ENCODE data around the gene CHSY1.

Gene CHSY1

DNA sequence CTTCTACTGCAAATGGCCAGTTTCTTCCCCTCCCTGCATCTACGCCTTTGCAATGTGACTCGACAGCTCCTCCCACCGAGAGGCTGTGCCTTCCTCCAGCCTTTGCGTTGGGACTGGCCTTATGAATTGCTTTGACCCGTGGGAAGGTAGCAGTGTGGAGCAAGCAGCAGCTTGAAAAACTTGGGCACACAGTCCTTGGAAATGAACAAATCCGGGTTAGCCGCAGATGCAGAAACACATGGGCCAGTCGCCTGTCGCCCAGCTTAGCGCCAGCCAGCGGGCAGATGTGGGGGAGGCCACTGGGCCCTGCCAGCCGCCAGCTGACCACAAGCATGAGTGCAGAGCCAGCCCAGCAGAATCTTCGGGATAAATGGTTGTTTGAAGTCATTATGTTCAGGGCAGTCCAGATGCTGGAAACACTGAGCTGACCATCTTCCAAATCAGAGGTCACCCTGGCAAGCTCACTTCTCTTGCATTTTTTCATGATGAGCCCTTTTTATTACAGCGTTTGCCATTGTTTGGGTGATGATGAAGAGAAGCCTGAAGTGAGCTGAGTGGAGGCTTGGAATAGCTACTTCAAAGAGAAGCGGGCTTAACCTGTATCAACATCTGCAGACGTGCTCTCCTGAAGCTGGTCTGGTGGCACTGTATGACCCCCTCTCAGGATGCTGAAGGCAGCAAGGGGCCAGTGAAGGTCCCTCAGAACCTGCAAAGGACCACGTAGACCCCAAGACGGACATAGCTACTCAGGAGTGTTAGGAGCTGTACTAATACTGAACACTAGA is 15.7 kb upstream of the CHSY1 start:
- no peak for DNase-seq

DNA sequence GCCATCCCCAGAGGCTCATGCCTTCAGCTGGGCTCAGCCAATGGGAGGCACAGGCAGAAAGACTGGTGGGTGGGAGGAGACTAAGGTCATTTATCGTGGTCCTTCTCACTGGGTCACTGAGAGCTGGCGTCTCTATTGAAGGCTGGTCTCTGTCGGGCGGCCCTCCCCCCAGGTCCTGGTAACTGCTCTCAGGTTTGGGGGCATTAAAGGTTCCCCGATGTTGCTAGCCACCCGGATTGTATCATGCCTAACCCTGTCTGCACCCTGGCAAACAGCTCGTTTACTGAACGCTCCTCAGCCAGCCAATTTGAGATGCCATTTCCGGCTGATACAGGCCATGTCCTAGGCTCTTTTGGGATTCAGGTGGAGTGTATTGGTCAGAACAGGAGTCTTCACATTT is 14.9 kb upstream of the CHSY1 start:
- no peak for DNase-seq

DNA sequence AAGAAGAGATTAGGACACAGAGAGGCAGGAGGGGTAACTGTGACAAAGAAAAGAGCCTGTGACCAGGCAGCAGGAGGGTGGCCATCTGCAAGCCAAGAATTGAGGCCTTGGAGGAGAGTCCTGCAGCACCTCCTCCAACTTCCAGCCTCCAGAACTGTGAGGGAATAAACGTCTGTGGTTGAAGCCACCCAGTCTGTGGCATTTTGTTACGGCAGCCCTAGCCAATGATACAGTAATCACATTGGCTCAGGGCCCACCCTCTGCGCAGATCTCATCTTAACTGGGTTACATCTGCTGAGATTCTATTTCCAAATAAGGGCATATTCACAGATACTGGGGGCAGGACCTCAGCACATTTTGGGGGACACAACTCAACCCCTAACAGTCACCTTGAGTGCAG is 14.2 kb upstream of the CHSY1 start:
- no peak for DNase-seq

DNA sequence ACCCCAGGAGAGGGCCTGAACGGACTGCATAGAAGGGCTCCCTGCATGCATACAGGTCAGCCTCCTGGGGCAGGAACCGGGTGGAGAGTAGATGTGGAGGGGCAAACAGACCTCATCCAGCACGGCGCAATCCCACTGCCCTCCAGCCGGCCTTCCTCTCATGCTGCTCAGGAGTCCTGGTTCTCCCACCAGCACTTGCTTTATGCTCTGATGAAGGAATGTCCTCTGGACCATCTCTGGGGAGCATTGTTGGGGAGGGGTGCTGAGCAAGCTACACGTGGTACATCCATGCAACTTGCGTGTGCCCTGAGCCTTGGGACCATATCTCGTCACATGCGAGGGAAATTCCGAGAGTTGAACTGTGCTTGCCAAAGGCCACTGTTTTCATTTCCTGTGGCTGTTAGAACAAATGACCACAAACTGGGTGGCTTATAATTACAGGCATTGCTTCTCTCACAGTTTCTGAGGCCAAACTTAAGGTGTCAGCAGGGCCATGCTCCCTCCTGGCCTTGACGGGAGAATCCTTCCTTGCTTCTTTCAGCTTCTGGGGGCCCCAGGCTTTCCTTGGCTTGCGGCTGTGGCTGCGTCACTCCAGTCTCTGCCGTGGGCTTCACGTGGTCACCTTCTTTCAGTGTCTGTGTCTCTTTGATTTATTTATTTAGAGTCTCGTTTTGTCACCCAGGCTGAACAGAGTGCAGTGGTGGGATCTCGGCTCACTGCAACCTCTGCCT is 13.2 kb upstream of the CHSY1 start:
- no peak for DNase-seq

DNA sequence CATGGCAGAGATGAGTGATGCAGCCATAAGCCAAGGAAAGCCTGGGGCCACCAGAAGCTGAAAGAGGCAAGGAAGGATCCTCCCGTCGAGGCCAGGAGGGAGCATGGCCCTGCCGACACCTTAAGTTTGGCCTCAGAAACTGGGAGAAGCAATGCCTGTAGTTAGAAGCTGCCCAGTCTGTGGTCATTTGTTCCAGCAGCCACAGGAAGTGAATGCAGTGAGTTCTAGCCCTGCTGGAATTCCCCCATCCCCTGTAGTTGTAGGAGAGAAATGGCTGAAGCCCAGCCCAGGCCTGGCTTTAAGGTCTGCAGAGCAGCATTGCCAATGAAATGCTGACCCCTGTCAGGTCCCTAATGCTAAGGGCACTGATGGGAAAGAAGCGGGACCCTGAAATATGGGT is 12.2 kb upstream of the CHSY1 start:
- no peak for DNase-seq

DNA sequence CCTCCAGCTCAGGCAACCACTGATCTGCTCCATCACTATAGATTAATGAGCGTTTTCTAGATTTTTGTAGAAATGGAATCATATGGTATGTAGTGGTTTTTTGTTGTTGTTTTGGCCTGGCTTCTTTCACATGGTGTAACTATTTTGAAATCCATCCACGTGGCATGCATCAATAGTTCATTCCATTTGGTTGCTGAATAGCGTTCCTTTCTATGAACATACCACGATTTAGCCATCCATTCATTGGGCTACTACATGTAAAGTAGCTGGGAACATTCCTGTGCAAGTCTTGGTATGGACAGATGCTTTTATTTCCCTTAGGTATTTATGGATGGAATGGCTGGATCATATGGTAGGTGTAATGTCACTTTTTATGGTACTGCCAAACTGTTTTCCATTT is 10.7 kb upstream of the CHSY1 start:
- DNase-seq = no peak

DNA sequence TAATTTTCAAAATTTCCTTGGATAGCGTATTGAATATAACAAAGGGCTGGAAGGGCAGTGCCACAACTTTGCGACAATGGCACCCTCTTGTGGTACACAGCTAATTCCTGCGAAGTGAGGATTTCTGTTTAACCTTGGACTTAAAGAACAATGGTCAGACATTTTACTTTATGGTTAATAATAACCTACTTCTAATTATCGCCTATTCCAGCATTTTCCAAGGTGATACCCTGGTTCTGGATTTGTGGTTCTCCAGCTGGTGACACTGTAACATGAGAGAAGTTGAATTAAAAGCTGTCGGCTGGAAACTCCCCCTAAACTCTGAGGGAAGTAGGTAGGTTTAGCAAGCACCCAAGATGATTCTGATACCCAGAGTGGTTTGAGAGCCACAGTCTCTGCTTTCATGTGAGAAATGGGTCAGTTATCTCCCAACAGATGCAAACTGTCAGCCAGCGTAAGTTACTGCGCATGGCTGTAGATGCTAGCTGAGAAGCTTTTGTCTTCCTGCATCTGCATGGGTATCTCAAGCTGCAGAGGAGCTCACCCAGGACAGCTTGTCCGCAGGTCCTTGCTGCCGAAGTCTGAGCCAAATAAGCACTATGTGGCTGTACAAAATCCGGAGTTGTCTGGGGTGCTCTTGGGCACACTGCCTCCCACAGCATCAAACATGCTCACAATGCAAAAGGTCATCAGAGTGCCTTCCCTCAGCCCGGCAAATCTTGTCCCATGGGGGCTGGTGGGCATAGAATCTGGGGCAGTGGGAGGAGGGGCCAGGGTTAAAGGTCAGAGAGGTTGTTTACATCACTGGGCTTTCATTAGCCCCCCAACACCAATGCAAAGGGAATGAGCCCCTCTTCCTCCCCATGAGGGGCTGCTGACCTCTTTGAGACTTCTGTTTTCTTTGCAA is 6.6 kb upstream of the CHSY1 start:
- peak; percentile 61 for DNase-seq

DNA sequence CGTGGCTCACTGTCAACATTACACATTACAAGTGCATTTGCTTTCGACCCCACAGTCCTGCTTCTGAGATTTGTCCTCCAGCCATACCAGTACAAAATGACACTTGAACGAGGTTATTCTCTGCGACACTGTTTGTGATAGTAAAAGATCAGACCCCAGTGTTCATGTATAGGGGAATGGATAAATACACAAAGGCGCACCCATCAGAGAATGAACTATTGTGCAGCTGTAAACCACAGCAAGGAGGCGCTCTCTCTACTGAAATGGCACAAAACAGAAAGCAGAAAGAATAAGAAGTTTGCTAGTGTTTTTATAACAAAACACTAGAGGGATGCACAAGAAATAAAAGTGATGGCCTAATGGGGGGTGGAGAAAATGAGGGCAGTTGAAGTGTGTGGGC is 4.9 kb upstream of the CHSY1 start:
- DNase-seq = no peak

DNA sequence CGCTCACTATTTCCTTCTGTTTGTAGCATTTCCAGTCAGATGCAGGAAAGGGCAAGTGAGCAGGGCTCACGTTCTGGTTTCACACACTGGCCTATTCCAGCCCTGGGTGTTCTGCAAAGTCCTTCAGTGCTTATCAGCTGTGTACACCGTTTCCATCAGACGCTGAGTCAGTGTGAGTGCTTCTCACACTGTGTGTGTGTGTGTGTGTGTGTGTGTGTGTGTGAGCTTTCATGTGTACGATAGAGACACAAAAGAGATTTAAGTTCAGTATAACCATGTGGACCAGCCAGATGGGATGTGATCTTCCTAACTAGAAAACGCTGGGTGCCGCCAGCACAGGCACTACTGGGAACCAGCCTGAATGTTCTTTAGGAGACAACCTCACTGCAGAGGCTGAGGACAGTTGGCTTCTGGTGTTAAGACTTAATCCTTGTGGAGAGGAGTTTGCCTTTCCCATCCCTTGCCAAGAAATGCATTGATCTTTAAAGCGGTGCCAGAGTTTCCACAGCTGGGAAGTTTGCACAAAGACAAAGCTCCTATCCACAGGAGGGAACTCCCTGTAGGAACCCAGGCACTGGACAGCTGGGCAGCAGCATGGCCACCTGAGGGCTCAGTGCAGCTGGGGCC is 3.9 kb upstream of the CHSY1 start:
- DNase-seq = no peak

DNA sequence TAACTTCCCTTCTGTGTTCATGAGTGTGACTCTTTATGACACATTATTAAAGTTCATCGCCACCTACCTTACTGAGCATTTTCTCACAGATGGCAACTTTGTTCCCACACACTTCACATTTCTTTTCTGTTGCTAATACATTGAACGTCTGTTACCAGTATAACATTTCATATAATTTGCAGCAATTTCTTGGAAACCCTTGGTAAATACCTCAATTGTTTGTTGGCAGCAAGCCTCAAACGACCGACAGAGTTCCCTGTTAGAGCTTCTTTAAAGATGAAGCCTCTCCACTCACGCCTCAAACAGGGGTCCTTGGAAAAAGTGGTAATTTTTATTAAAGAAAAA is 3.2 kb upstream of the CHSY1 start:
- no peak for DNase-seq

DNA sequence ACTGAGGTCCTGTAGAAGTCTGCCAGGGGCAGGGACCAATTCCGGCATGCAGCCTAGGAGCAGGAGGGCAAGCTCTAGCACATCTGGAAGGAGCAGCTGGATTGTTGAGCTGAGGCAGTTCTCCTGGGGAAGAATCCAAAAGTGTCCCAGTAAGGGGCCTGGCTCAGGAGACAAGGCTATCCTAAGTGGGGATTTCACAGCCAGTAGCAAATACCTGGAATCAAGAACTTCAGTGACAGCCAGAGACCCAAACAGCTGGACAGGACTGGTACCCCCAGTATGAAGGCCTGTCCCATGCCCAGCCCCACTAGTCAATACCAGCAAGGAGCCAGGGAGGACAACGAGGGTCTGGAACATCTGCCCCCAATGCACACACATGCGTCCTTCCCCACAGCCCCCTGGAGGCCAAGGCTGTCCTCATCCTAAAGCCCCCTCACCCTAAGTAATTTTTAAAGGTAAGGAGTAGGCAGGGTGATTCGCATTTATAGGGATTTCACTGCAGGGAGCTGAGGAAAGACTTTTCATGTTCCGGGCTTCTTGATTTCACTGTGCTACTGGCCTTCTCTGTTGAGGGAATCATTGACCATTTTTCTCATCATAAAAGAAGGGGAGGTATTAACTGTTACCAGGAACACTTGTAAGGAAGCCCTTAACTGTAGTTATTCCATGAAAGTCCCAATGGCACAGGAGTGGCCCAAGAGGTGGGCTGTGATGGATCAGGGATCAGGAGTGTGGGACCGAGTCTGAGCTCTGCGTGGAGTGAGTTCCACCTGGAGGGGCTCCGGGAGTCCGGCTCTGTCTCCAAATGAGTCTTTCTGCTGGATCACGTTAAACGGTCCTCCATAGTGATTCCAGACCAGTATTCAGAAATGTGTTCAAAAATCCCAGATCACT is 2.6 kb upstream of the CHSY1 start:
- no peak for DNase-seq

DNA sequence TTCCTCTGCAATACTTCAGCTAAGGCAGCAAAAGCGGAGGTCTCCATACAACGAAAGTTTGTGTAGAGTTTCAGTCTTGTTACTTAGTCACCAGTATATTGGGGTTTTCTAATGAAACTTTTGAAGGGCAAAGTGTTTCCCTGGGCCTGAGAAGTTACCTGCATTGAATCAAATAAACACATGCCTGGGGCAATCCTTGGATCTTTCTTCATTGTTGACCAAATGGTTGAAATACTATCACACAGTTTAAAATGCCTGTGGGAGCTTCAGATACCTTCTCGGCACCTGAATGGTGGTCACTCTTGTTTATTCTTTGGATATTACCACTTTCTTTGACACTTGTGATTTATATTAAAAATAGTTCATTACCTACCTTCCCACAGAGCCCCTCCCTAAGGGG is 988 bp upstream of the CHSY1 start:
- DNase-seq = no peak

DNA sequence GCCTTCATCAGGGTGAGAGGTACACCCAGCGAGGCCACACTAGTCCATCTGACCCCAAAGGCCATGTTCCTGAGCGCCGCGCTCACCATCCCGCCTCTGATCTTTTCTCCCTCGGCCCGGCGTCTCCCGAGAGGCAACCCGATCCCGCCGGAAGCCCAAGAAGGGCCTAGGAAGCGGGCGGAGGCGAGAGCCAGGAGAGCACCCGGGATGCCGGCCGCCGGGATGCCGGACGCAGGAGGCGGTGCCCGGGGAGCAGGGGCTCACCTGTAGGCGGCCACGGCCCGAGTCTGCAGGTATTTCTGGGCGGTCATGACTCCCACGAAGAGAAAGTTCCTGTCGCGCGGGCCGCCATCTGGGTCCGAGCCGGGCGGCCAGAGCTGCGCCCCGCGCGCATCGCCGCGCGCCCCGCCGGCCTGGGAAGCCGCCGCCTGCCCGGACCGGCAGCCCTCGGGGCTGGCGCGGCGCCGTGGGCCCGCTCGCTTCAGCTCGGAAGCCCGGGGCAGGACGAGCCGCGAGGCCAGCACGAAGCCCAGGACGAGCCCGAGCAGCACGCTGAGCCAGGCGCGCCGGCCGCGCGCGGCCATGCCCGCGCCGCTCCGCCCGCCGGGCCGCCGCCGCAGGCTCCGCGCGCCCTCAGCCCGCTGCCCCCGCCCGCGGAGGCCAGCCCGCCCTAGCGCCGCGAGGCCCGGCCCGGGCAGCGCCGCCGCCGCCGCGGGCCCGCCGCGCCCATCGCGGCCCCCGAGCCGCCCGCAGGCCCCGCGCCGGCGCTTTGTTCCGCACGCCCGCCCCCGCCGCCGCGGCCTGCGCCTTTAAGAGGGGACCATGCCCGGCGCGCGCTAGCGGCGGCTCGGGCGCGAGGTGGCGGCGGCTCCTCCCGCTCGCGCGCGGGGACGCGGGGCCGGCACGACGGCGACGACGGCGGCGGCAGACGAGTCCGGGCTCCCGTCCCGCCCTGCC is 697 bp downstream of the CHSY1 start:
- peak; percentile 46 for DNase-seq

DNA sequence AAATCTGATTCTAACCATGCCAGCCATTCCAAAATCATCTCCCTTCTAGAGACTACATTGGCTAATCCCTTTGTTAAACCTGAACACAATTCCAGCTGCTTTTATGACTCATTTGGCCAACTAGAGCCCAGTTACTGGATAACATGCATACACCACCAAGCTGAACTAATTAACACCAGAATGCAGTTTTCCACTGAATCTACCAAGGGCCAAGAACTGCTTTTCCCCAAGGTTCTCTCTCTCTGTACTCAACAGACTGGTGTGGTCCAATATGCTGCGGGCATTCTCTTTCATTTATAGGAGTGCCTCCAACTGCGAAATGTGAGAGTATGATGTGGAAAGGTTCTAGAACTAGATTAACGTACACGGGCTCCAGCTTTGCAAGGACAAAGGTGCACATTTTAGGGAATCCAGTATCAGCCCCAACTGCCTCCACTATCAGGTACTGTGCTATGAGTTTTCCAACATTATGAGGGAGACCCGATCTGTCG is 1.5 kb downstream of the CHSY1 start:
- no peak for DNase-seq

DNA sequence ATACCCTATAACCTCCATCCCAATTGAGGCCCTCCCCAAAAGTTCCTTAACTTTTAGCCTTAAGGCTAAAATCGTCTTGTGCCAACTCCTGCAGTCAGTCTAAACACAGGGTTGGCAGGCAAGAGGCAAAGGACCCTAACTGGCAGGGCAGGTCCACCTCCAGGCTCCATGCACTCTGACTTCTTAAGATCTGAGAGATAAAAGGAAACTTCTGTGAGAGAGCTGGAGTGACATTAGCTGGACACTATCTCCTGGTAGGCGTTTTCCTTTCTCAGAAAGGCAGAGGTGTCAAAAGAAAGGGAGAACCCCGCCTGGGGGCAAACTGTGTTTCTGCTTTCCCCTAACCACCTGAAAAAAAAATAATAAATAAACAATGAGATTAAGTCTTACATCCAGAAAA is 3.6 kb downstream of the CHSY1 start:
- DNase-seq = no peak

DNA sequence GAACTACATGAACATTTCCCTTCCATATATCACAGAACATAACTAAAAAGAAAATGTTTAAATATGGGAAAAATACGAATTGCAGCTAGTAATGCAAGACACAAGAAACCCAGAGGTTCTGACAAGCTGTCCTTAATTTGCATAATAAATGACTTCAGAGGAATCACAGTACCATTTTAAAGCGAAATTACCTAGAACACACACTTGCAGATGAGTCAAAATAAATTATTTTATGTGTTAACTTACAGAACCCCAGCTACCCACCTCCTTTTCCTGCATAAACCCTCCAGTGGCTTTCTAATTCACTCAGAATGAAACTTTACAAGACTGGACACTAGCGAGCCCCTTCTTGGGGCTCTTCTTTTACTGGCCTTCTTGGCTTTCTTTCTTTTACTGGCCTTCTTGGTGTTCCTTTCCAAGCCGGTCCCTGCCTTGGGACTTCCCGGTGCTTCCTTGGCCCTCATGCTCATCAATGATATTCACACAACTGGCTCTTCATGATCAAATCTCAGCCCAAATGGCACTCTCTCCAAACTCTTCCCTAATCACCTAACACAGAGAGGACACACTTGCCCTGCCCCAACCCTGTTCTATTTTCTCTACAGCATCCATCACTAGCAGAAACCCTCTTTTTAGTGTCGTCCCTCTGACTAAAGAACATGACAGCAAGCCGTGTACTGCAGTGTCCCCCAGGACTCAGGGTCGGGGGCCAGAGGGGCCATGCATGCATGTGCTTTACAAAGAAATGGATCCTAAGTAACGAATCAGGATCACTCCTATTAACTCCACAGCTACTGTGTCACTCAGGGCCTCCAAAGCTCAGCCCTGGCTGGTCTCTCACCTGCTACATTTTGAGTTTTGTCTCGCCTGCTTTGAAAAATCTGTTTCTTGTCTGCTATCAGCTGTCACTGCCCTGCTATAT is 4.8 kb downstream of the CHSY1 start:
- no peak for DNase-seq

DNA sequence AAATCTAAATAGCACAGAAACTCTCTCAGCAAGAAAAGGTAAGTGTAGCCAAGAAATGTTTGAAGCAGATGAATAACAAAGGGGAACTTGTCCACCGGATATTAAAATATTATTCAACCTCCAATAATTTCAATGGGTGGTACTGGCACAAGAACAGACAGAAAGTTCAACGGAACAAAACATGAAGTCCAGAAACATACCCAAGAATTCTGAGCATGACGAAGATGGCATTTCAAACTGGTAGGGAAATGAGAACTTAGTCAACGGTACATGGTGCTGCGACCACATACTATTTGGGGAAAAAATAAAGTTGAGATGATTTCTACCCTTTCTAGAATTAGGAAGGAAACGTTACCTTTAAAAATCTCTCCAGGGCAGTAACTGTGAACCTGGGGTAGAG is 5.5 kb downstream of the CHSY1 start:
- no peak for DNase-seq

DNA sequence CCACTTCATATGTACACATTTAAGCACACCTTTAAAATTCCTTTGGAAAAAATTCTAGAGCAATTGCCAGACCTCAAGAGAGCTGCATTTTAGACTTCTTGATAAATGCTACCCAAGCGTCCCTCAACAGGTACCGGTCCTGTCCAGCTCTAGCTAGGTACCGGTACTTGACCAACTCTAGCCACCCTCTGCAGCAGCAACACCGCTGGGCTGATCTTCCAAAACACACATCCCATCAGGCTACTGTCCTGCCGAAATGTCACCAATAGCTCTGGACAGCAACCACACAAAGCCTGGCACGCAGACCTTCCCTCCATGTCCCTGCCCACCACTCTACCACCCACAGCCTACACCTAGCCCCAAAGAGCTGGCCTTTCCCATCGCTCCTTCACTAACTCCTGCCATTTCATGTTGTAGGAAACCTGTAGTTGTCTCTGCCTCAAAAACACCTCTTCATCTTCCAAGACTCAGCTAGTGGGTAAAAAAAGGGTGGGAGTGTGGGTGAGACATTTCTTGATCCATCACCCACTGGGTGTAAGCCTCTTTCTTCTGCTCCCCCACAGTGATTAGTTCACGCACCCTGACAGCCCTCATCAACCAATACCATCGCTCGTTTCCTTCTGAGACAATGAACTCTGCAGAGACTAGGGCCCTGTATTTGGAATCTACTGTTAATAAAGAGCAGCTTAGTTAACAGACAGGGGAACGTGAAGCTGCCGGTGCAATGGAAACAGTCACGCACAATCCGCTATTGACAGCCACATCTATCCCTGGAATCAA is 6.8 kb downstream of the CHSY1 start:
- no peak for DNase-seq

All from stimulated activated CD8-positive, alpha-beta memory T cell treated with anti-CD3 and anti-CD28 coated beads, Interleukin-4, amount 100 ng/mL, for 48 hours (primary cell).